Measurements from ENCODE around the gene SCAI.

The SCAI gene

DNA sequence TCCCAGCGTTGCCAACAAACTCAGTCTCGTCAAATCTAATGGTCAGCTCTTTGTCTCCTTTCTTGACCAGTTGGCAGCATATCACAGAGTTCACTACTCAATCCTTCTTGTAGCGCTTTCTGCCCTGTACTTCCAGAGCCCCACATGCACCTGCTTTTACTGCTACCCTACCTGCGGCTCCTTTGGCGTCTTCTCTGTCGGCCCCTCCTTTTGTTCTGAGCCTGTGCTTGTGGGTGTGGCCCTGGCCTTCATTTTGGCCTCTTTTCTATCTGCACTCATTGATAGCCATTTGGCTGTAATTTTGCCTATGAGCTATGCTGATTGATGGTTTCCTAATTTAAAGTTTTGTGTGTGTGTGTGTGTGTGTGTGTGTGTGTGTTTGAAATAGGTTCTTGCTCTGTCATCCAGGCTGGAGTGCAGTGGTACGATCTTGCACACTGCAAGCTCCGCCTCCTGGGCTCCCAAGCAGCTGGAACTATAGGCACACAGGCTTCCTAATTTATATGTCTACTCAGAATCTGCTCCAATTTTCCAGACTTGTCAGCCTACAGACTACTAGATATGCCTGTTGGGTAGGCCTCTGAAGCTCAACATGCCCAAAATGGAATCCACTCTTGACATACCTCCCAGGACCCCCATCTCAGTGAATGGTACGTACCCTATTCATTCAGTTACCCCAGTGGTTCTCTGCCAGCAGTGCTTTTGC lies 249.1 kb downstream of the SCAI start:
- in situ Hi-C loops (cut with MboI; ENCODE audit: low sequenced_read_pairs), result no loop called here
